UCSD-AML1 (cell line): ENCODE measurements around the gene FBXO46.

Source experiments
- DNase-seq: peaks from one replicate; lab custom pipeline; 2025; ENCODE audit not compliant: unreplicated experiment; lab: John Stamatoyannopoulos, UW

FBXO46 gene

GRCh38 chr19:45730368-45731288, at the start of gene FBXO46:
Gene FBXO46 (minus strand): TSS chr19:45730896. CDS start chr19:45713495, 17,401 bp downstream.
- peak; percentile 96 for DNase-seq

DNA sequence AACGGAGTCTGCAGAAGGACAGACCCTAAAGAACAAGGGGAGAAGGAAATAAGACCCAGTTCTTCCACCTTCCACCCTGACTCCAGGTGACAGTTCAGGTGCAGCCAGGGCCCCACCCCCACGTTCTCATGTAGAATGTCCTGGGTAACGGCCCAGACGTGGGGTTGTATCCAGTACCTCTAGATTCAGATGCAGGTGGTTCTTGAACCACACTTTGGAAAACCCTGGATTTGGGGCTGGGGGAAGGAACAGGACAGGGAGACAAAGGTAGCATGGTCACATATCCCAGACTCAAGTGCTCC, 49.4 kb upstream of the FBXO46 start:
- no peak for DNase-seq

DNA sequence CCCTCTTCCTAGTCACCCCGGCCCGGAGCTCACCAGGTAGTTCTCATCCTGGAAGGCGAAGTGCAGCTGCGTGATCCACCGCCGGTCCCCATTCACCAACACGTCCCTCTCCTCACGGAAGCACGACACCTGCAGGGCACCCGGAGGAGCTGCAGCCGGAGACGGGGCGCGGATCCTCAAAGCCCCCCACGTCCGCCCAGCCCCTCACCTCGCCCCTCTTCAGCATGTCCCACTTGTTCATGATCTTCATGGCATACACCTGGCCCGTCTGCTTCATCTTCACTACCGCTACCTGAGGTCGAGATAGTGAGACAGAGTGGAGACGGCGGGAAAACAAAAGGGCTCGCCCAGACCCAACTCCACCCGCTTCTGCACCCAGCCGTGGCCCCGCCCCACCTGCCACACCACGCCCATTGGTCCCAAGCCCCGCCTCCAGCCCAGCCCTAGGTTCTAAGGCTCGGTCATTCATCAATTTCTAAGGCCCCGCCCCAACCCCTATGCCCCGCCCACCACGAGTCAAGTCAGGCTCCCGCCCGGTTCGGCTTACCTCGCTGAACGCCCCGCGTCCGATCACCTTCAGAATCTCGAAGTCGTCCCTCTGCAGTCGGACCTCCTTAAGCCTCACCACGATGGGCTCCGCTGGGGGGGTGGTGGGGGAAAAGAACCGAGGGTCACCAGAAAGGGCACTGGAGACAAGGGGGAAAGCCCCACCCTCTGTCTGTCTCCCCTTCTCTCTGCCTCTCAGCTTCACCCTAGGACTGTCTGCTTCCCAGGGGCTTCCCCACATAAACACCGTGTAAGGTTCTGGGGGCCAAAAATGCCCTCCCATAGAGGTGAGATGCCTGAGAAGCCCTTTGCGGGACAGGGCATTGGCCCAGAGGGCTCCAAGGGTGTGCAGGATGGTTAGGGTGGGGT, 48.8 kb upstream of the FBXO46 start:
- peak; percentile 85 for DNase-seq

DNA sequence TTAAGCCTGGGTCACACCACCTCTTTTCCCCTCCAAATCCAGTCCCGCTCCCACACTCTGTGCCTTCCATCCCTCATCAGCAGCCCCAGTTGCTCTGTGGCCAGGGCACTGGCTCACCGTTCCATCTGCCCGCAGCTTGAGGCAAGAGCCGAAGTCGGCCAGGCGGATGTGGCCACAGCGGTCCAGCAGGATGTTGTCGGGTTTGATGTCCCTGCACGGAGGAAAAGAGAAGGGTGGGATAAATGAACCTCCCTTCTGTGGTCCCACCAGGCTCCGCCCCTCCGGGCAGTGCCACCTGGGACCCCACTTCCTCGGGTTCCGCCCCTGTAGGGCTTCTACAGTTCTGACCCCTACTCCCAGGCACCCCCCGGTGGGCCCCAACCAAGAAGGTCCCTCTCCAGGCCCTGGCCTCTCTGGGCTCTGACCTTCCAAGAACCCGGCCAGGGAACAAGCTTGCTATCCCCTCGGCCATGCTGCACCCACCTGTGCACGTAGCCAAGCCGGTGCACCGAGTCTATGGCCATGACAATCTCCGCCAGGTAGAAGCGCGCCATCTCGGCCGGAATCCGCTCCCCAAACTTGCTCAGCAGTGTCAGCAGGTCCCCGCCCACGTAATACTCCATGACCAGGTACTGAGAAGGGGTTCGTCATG, 47.4 kb upstream of the FBXO46 start:
- no peak for DNase-seq

DNA sequence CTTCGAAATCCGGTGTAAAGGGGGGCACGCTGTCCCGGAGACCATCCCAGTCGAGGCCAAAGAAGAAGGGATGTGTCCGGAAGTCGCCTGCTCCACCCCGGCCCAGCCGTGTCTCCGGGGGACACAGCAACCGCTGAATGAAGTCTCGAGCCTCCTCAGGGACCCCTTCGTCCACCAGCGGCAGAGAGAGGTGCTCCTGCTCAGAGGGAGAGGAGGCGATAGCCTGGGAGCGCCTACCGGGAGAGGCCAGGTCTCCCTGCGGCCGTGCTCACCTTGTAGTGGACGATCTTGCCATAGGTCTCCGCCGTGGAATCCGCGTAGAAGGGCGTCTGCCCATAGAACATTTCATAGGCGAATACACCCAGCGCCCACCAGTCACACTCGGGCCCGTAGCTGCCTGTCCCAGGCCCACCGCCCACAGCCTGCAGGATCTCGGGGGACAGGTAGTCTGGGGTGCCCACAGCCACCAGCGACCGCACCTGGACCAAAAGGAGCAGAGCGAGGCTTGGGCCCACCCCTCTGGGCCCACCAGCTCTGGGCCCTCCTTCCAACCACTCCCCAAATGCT, 46.8 kb upstream of the FBXO46 start:
- no peak for DNase-seq

DNA sequence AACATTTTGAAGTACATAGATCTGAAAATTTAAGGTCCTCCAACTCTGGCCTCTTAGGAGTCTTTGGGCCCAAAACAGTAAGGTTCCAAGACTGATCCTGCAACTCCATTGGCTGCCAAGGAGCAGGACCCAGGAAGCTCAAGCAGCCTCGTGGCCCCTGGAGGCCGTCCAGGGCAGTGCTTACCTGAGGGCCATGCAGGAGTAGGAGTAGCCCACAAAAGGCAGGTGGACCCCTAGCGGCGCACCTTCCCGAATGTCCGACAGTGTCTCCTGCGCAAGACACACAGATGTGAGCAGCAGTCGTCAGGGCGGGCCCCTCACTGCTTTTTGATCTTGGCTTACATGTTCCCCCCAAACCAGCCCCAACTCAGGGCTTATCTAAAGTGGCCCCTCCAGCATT, 44.1 kb upstream of the FBXO46 start:
- no peak for DNase-seq

GRCh38 chr19:45773384-45773783, 42.7 kb upstream of the FBXO46 start:
- DNase-seq: no peak

DNA sequence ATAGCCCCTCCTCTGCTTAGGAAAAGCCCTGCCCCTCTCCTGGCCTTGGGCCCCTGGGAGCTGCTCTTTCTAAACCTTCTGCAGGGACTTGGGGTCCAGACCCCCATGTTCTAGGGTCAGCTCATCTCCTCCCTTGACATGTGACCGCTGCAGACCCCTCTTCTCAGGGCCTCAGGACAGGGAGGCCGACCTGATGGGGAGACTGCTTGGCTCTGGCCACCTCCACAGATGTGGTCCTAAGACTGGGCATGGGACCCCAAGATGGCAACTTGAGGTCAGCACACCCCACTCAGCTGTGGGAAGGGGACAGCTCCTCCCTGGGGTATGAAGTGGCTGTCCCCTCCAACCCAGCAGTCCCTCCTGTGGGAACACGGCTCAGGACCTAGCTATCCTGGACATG, 42.2 kb upstream of the FBXO46 start:
- DNase-seq: no peak

DNA sequence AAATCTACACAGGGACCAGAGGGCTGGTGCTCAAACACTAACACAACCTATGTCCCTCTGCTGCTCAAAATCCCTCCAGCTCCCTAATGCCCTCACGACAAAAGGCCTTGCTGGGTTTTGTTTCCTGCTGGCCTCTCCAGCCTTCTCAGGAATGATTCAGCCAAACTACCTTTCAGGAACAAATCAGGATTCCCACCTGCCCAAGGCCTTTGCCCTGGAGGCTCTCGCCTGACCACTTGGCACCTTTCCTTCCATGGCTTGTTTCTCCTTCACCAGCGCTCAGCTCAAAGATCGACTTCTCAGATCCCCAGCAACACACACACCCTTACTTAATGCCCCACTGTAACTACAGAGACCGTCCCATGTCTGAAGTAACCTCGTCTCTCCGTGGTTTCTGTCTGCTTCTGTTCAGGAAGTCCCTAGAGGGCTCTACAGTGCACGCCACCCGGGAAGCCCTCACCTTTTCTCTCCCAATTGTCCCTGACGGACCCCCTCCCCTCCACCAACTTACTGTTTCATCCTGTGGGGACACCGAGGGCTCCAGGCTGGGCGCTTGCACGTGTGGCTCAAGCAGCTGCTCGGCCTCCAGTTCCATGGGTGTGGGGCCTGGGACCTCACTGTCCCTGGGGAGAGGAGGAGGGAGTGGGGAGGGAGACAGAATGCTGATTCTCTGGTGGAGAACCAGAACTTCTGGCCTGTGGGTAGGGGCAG, 41.6 kb upstream of the FBXO46 start:
- DNase-seq: no peak

GRCh38 chr19:45771311-45771933, 40.7 kb upstream of the FBXO46 start:
- no peak for DNase-seq

DNA sequence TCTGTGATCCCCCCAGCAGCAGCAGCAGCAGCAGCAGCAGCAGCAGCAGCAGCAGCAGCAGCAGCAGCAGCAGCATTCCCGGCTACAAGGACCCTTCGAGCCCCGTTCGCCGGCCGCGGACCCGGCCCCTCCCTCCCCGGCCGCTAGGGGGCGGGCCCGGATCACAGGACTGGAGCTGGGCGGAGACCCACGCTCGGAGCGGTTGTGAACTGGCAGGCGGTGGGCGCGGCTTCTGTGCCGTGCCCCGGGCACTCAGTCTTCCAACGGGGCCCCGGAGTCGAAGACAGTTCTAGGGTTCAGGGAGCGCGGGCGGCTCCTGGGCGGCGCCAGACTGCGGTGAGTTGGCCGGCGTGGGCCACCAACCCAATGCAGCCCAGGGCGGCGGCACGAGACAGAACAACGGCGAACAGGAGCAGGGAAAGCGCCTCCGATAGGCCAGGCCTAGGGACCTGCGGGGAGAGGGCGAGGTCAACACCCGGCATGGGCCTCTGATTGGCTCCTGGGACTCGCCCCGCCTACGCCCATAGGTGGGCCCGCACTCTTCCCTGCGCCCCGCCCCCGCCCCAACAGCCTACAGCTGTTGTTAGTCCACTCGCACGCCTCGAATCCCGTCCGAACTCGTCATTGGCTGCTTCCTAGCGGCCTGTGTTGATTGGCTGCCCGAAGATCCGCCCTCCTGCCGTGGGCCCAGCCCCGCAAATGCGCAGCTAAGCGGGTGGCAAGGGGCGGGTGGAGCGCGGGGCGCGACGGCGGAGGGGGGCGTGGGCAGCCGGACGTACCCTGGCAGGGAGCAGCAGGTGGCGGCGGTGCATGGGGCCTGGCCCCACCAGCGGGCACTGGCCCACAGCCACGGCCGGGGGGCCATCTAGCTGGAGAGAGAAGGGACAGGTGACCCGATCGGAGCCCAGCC, 39.8 kb upstream of the FBXO46 start:
- DNase-seq: peak; percentile 97

- peak; percentile 74 for DNase-seq
These were observed 39.1 kb upstream of the FBXO46 start for GRCh38 chr19:45769821-45770191.

GRCh38 chr19:45768984-45769782, 38.5 kb upstream of the FBXO46 start, which contains the start of gene SIX5:
Gene SIX5 (minus strand): TSS chr19:45769252. CDS start chr19:45768844, 408 bp downstream.
- DNase-seq: peak; percentile 100

DNA sequence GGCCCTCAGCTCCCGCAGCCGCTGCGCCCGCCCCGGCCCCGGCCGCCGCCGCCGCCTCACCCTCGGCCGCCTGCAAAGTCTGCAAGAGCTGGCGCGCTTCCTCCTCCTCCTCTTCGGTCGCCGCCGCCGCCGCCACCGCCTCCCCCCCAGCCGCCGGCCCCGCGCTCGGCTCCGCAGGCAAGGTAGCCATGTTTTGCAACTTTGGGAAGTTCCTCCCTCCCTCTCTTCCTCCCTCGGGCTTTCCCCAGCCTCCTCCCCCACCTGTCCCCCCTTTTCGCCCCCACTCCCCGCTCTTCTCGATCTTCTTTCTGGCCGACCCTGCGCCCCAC, 37.9 kb upstream of the FBXO46 start:
- peak; percentile 54 for DNase-seq

GRCh38 chr19:45767881-45768654, 37.4 kb upstream of the FBXO46 start:
- peak; percentile 54 for DNase-seq

- no peak for DNase-seq
These were observed 36.7 kb upstream of the FBXO46 start for GRCh38 chr19:45767410-45767880.

DNA sequence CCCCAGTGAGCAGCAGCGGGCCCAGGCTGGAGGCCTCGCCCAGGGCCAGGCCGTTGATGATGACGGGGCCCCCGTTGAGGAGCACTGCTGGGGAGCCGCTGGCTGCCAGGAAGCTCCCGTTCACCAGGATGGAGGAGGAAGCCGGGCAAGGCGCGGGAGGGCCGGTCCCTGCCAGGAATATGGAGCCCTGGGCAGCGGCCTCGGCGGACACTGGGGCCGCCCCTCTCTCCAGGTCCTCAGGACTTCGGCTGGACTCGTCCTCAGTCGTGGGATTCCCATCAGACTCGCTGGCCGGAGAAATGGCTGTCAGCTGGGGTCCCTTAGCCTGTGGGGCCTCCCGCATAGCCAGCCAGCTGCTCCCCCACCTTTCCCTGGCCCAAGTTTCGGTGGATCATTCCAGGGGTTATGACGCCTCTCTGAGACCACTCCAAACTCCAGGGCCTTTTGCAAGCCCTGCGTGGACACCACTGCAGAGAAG, 36.2 kb upstream of the FBXO46 start:
- DNase-seq: no peak
